ENCODE results near the gene SYT12.

GRCh38 chr11:67051180-67051893 lies 28.4 kb downstream of the SYT12 start:
- no peak for TF ChIP-seq MXI1 (IDR thresholded peaks at IDR 0.05; ENCODE audit: borderline replicate concordance, low read depth, low read length)
- no peak for TF ChIP-seq BHLHE40 (IDR thresholded peaks at IDR 0.05; ENCODE audit: low read depth, low read length)
- no peak for TF ChIP-seq POLR2A (IDR thresholded peaks at IDR 0.05; ENCODE audit: low read depth, low read length)
- TF ChIP-seq, protein P1, sequence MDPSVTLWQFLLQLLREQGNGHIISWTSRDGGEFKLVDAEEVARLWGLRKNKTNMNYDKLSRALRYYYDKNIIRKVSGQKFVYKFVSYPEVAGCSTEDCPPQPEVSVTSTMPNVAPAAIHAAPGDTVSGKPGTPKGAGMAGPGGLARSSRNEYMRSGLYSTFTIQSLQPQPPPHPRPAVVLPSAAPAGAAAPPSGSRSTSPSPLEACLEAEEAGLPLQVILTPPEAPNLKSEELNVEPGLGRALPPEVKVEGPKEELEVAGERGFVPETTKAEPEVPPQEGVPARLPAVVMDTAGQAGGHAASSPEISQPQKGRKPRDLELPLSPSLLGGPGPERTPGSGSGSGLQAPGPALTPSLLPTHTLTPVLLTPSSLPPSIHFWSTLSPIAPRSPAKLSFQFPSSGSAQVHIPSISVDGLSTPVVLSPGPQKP (IDR thresholded peaks at IDR 0.05; ENCODE audit: borderline replicate concordance, low read depth, low read length), result no peak
- no peak for TF ChIP-seq CTCF (conservative IDR thresholded peaks at IDR 0.05; ENCODE audit: low read depth, low read length)
- TF ChIP-seq SMC3 (IDR thresholded peaks at IDR 0.05; ENCODE audit: low read depth, low read length), result no peak
- TF ChIP-seq CEBPB (IDR thresholded peaks at IDR 0.05; ENCODE audit: low read depth, low read length), result no peak
- no peak for TF ChIP-seq MAFK (IDR thresholded peaks at IDR 0.05; ENCODE audit: low read depth, low read length)
